ENCODE results near the gene PDAP1. TPM values are rescaled to one million over a fixed set of nuclear protein-coding genes. Genes with fewer than 3 reads are reported as not detected.

PDAP1 gene
- polyA plus RNA-seq, 1 donor (not counting 4 experiments of a cell fraction or from before 2014, with no cell fraction given): 99.1 TPM

DNA sequence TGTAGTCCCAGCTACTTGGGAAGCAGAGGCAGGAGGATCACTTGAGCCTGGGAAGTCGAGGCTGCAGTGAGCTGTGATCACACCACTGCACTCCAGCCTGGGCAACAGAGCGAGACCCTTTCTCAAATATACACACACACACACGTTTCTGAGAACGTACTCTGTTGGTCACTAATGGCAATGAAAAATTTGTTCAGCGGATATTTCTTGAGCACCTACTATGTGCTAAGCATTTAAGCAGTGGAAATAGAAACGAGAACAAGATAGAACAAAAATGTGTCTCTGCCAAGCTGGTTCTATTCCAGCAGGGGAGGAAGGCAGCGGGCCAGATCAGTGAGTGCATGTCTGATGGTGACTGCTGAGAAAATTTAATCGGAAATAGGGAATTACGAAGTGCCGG, 25.2 kb downstream of the PDAP1 start:
- TF ChIP-seq, protein P1, sequence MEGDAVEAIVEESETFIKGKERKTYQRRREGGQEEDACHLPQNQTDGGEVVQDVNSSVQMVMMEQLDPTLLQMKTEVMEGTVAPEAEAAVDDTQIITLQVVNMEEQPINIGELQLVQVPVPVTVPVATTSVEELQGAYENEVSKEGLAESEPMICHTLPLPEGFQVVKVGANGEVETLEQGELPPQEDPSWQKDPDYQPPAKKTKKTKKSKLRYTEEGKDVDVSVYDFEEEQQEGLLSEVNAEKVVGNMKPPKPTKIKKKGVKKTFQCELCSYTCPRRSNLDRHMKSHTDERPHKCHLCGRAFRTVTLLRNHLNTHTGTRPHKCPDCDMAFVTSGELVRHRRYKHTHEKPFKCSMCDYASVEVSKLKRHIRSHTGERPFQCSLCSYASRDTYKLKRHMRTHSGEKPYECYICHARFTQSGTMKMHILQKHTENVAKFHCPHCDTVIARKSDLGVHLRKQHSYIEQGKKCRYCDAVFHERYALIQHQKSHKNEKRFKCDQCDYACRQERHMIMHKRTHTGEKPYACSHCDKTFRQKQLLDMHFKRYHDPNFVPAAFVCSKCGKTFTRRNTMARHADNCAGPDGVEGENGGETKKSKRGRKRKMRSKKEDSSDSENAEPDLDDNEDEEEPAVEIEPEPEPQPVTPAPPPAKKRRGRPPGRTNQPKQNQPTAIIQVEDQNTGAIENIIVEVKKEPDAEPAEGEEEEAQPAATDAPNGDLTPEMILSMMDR (optimal IDR thresholded peaks at IDR 0.05 in 1 of 3, IDR thresholded peaks at IDR 0.05 in 1 of 3, conservative IDR thresholded peaks at IDR 0.05 in 1 of 3; ENCODE audit: extremely low read depth in 1 of 3, insufficient read depth in 2 of 3, low read length in 3 of 3): no peak
- no peak for TF ChIP-seq EZH2 (IDR thresholded peaks at IDR 0.05; ENCODE audit: low read length)
- no peak overlapping the region for H3K4me3 ChIP-seq (ENCODE audit: control insufficient read depth in 2 of 3, extremely low read depth in 1 of 3, insufficient read depth in 2 of 3, low read depth in 1 of 3, low read length in 3 of 3)
- peaks cover 6% of the 10 kb centered on the region for H3K9me1 ChIP-seq (ENCODE audit: control insufficient read depth, extremely low read depth, insufficient read depth, low read length)
- H2AFZ ChIP-seq (ENCODE audit: control insufficient read depth, low read length): no peak overlapping the region
- peaks cover 26% of the 10 kb centered on the region for H3K4me1 ChIP-seq (ENCODE audit: control insufficient read depth, extremely low read depth, insufficient read depth, low read length)
- DNase-seq (ENCODE audit: low read depth, low spot score): no peak
- peaks cover 27 to 47% of the 10 kb centered on the region in 2 experiments for H3K36me3 ChIP-seq (ENCODE audit: control insufficient read depth in 2 of 2, extremely low read depth in 1 of 2, insufficient read depth in 2 of 2, low read length in 2 of 2)
- H4K20me1 ChIP-seq (ENCODE audit: control insufficient read depth, extremely low read depth, insufficient read depth, low read length): peaks cover 28% of the 10 kb centered on the region
- H3K4me2 ChIP-seq (ENCODE audit: control insufficient read depth, extremely low read depth, insufficient read depth, low read depth, low read length): no peak overlapping the region
- no peak overlapping the region for H3K9ac ChIP-seq (ENCODE audit: control insufficient read depth, extremely low read depth, insufficient read depth, low read length)
- no peak for FAIRE-seq
- peaks cover 45% of the 10 kb centered on the region for H3K79me2 ChIP-seq (ENCODE audit: control insufficient read depth, insufficient read depth, low read length)
- no peak overlapping the region for H3K27ac ChIP-seq (ENCODE audit: control insufficient read depth, insufficient read depth, low read length)
- H3K27me3 ChIP-seq (ENCODE audit: control insufficient read depth, extremely low read depth, insufficient read depth, low read length): no peaks in the 10 kb centered on the region
- H3K9me3 ChIP-seq (ENCODE audit: control insufficient read depth, low read depth, low read length): no peaks in the 10 kb centered on the region
- dilution Hi-C loops (cut with MboI; ENCODE audit: extremely low pct_ligation_motif_present, low sequenced_read_pairs): no loop called here

DNA sequence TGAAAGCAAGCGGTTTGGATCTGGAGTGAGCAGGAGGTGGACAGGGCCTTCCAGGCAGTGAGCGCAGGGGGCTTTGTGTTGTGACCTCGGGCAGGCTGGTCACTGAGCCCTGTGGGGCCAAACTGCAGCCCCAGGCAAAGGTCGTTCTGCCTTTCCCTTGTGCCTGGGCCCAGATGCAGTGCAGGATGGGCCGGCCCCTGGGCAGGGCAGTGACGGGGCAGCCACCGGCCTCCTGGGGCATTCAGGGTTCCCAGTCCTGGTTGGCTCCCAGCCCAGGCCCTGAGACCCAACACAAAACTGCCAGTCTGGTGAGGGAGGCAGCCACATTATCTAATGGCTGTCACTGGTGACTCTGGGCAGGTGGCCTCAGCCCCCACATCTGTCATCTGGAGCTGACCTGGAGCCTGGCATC, 26.7 kb downstream of the PDAP1 start:
- Histone ChIP-seq H3K4me3 (ENCODE audit: control insufficient read depth in 2 of 3, extremely low read depth in 1 of 3, insufficient read depth in 2 of 3, low read depth in 1 of 3, low read length in 3 of 3) (no peak overlapping the region), H3K27me3 (ENCODE audit: control insufficient read depth, extremely low read depth, insufficient read depth, low read length) (no peaks in the 10 kb centered on the region), H3K9me1 (ENCODE audit: control insufficient read depth, extremely low read depth, insufficient read depth, low read length) (peaks cover 6% of the 10 kb centered on the region), H3K9ac (ENCODE audit: control insufficient read depth, extremely low read depth, insufficient read depth, low read length) (no peak overlapping the region), H3K4me2 (ENCODE audit: control insufficient read depth, extremely low read depth, insufficient read depth, low read depth, low read length) (no peak overlapping the region), H2AFZ (ENCODE audit: control insufficient read depth, low read length) (no peak overlapping the region), H4K20me1 (ENCODE audit: control insufficient read depth, extremely low read depth, insufficient read depth, low read length) (peaks cover 36% of the 10 kb centered on the region), H3K4me1 (ENCODE audit: control insufficient read depth, extremely low read depth, insufficient read depth, low read length) (peaks cover 39% of the 10 kb centered on the region), H3K36me3 (ENCODE audit: control insufficient read depth in 2 of 2, extremely low read depth in 1 of 2, insufficient read depth in 2 of 2, low read length in 2 of 2) (peaks cover 29 to 42% of the 10 kb centered on the region in 2 experiments), H3K27ac (ENCODE audit: control insufficient read depth, insufficient read depth, low read length) (no peak overlapping the region), H3K9me3 (ENCODE audit: control insufficient read depth, low read depth, low read length) (no peaks in the 10 kb centered on the region), H3K79me2 (ENCODE audit: control insufficient read depth, insufficient read depth, low read length) (peaks cover 51% of the 10 kb centered on the region)
- no peak for TF ChIP-seq EZH2 (IDR thresholded peaks at IDR 0.05; ENCODE audit: low read length)
- TF ChIP-seq, protein P1 (optimal IDR thresholded peaks at IDR 0.05 in 1 of 3, IDR thresholded peaks at IDR 0.05 in 1 of 3, conservative IDR thresholded peaks at IDR 0.05 in 1 of 3; ENCODE audit: extremely low read depth in 1 of 3, insufficient read depth in 2 of 3, low read length in 3 of 3): no peak
- dilution Hi-C loops (cut with MboI; ENCODE audit: extremely low pct_ligation_motif_present, low sequenced_read_pairs): no loop called here
- DNase-seq (ENCODE audit: low read depth, low spot score) (no peak), FAIRE-seq (no peak)
